GM19397 (cell line): ENCODE results near the gene MINDY2.
"Not testable (repeated sequence)": the region's sequence is repeated elsewhere in the genome, so short reads cannot be mapped to it uniquely, and the experiment has no call there.

Experiments used
- ATAC-seq: cut with Tn5 transposase; IDR thresholded peaks from one replicate; pipeline ENCODE4 v1.9.1; 2021; ENCODE audit warnings: mild to moderate bottlenecking, moderate library complexity; ENCODE audit not compliant: unreplicated experiment

Gene MINDY2

DNA sequence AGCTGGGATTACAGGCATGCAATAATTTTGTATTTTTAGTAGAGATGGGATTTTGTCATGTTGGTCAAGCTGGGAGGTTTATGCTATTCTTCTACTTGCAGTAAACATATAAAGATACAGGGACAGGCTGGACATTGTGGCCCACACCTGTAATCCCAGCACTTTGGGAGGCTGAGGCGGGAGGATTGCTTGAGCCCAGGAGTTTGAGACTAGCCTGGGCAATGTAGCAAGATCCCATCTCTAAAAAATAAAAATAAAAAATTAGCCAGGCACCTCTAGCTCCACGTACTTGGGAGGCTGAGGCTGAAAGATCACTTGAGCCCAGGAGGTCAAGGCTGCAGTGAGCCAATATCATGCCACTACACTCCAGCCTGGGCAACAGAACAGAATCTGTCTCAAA is 52.2 kb downstream of the MINDY2 start:
- ATAC-seq: not testable (repeated sequence)

GRCh38 chr15:58830556-58830955 is 59.5 kb downstream of the MINDY2 start:
- ATAC-seq: no peak

DNA sequence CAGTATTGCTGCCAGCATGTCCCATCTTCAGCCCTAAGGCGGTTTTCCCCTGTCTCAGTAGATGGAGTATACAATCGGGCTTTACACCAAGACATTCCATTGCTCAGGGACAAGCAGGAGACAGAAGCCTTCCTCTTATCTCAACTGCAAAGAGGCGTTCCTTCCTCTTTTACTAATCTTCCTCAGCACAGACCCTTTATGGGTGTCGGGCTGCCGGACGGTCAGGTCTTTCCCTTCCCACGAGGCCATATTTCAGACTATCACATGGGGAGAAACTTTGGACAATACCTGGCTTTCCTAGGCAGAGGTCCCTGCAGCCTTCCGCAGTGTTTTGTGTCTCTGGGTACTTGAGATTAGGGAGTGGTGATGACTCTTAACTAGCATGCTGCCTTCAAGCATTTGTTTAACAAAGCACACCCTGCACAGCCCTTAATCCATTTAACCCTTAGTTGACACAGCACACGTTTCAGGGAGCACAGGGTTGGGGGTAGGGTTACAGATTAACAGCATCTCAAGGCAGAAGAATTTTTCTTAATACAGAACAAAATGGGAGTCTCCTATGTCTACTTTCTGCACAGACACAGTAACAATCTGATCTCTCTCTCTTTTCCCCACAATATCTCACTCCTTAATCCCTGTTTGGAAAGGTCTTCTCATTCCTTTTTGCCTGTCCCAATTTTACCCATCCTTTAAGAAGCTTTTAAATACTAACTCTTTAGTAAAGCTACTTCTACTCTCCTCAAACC is 62.8 kb downstream of the MINDY2 start:
- ATAC-seq: not testable (repeated sequence)

GRCh38 chr15:58839485-58839884 is 68.4 kb downstream of the MINDY2 start:
- ATAC-seq: no peak

DNA sequence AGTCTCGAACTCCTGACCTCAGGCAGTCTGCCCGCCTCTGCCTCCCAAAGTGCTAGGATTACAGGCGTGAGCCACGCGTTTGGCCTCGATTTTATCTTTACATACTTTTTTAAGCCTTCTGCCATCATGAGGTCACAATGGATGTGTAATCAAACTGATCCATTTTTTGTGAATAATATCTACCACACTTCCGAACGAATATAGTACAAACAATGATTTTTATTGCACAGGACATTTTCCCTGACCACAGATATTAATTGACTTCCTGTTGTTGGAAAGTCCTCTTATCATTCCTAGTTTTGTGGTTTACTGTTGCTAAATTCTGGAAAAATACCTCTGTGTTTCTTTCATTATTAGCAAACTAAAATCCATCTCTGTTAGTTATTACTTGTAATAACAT is 68.9 kb downstream of the MINDY2 start:
- no peak for ATAC-seq

- no peak for ATAC-seq
These were observed 71.8 kb downstream of the MINDY2 start for GRCh38 chr15:58842713-58843396.

DNA sequence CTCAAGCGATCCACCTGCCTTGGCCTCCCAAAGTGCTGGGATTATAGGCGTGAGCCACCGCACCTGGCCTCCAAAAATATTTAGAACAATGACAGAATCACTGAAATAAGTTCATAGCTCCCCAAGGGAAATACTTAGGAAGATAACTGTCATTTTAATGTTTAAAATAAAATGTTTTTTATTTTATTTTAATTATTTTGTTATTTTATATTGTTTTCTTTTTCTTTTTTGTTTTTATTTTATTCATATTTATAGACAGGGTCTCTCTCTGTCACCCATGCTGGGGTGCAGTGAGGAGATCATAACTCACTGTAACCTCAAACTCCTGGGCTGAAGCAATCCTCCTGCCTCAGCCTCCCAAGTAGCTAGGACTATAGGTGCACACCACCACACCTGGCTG is 80.1 kb downstream of the MINDY2 start:
- ATAC-seq: not testable (repeated sequence)

- no peak for ATAC-seq
These were observed 81.2 kb downstream of the MINDY2 start for GRCh38 chr15:58852347-58852746.

- no peak for ATAC-seq
These were observed 83.5 kb downstream of the MINDY2 start for GRCh38 chr15:58854593-58854992.

- no peak for ATAC-seq
These were observed 85.0 kb downstream of the MINDY2 start for GRCh38 chr15:58856086-58856485.

GRCh38 chr15:58856621-58857020 is 85.5 kb downstream of the MINDY2 start:
- not testable (repeated sequence) for ATAC-seq

- ATAC-seq: no peak
These were observed 91.2 kb downstream of the MINDY2 start for GRCh38 chr15:58862326-58862725.

- ATAC-seq: no peak
These were observed 93.7 kb downstream of the MINDY2 start for GRCh38 chr15:58864602-58865424.

GRCh38 chr15:58865425-58865880 is 94.4 kb downstream of the MINDY2 start:
- no peak for ATAC-seq

DNA sequence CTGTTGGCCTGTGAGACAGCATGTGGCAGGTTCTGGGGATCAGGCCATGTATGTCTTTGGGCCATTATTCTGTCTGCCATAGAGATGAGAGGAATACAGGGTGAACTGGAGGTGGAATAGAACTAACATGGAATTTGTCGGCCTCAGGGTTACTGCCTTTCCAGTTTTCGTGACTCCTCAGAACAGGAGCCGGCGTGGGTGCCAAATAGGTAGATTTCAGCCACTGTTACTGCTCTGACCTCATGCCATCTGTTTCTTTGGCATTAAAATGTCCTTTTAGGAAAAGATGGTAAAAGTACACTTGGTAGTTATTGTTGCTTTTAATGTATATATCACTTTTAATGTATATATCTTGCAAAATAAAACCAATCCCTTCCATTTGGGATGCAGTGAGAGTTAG is 96.8 kb downstream of the MINDY2 start:
- no peak for ATAC-seq

DNA sequence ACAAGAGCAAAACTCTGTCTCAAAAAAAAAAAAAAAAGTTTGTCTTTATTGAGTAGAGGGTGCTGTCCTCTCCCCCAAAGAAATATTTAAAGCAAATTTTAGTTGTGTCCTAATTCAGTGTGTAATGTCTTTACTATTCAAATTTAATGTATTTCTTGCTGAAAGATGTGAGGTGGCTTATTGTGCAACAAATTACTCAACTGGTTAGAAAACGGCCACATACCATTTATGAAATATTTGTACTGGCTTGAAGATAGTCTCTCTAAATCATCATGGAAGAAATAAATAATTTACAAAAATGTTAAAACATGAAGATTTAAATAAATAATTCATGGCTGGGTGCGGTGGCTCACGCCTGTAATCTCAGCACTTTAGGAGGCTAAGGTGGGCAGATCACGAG is 99.3 kb downstream of the MINDY2 start:
- no peak for ATAC-seq

- ATAC-seq: no peak
These were observed 102.2 kb downstream of the MINDY2 start for GRCh38 chr15:58873267-58873666.

DNA sequence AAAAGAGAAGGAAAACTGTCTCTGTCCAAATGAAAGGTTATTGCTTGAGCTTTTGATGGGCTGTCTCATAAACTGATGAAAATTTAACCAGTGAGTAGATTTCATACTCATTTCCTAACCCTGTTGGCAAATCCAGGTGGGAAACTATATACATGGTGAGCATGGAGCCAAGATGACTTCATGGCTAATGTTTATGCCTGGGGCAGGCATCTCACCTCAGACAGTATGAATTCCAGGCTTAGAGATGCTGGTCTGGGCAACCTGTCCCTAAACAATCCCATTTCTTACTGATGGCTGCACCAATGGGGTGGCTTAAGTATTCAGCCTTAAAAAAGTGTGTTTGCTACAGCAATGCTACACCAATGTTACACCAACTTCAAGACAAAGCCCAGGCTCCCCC is 104.2 kb downstream of the MINDY2 start:
- ATAC-seq: no peak

DNA sequence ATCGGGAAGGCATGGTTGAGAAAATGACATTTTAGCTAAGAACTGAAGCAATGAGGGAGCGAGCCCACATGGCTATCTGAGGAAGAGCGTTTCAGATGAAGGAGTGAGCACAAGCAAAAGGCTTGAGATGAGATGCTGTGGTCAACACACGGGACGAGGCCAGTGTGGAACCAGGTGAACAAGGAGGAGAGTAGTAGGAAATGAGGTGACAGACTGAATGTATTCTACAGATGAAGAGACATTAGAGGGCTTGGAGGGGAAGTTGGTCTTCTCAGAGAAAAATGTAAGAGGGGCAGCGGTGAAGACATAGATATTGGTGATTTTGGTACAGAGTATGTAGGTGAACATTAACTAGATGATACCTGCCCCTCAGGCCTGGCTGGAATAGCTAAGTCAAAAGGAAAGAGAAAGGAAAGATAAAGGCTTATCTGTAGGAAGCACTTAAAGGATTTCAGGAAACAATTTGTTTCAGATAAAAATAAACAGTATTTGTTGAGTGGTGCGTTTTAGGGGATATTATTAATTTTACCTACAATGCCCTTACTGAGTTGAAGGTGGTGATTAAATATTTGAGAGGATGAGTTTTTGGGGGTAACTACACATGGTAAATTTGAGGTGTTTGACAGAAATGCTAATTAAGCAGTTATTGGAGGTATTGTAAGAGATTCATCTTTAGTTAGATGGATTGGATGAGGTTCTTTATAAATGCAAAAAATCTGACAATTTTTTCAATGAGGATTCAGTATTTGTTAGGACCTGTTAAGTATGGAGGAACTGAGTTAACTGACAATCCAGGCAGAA is 105.4 kb downstream of the MINDY2 start:
- ATAC-seq: no peak

GRCh38 chr15:58877999-58878825 is 107.1 kb downstream of the MINDY2 start:
- ATAC-seq: no peak
